ENCODE data around the gene PDCD1LG2.

- TF ChIP-seq CTCF (IDR thresholded peaks at IDR 0.05; ENCODE audit: low read length) (no peak), EZH2 (optimal IDR thresholded peaks at IDR 0.05; ENCODE audit: low read depth, low read length) (no peak)
These were observed 20.5 kb upstream of the PDCD1LG2 start for GRCh38 chr9:5489630-5490490.
